WTC11 (cell line): ENCODE results near the gene GTF3C1. TPM values are rescaled to one million over a fixed set of nuclear protein-coding genes. Genes with fewer than 3 reads are reported as not detected.

Source experiments
- ATAC-seq: fragments of 200-7000 bp; cut with Tn5 transposase; 2 replicates; pipeline ENCODE4 v1.10.0; 2021; ENCODE audit warnings: mild to moderate bottlenecking, moderate library complexity
- CTCF ChIA-PET: fragments of 300-600 bp; sonication (Branson Sonifier 250); formaldehyde crosslinking; loops from one replicate; lab custom pipeline; 2021; ENCODE audit warnings: antibody characterized with exemption; lab: Charles Lee
- POLR2A ChIA-PET: fragments of 350-600 bp; sonication (Branson Sonifier 250); formaldehyde crosslinking; loops from one replicate; lab custom pipeline; 2021; ENCODE audit warnings: antibody characterized with exemption; lab: Charles Lee
- DNase-seq: peaks from one replicate; pipeline ENCODE4 v3.0.0; 2021; ENCODE audit warnings: low spot score
- H3K27ac Mint-ChIP-seq: 2 replicates; pipeline ENCODE4 v1.8.0; 2021; ENCODE audit warnings: mixed read lengths
- H3K27me3 Mint-ChIP-seq: 2 replicates; pipeline ENCODE4 v1.8.0; 2021; ENCODE audit warnings: low read depth, mild to moderate bottlenecking, moderate library complexity, mixed read lengths
- H3K36me3 Mint-ChIP-seq: 2 replicates; pipeline ENCODE4 v1.8.0; 2021; ENCODE audit warnings: mixed read lengths
- H3K4me1 Mint-ChIP-seq: 2 replicates; pipeline ENCODE4 v1.8.0; 2022; ENCODE audit warnings: mixed read lengths
- H3K4me3 Mint-ChIP-seq: 2 replicates; pipeline ENCODE4 v1.8.0; 2021; ENCODE audit warnings: mild to moderate bottlenecking, moderate library complexity, mixed read lengths
- H3K9me3 Mint-ChIP-seq: 2 replicates; pipeline ENCODE4 v1.8.0; 2021; ENCODE audit warnings: mixed read lengths
- AFF4 ChIP-seq: sonication (generic); formaldehyde crosslinking; IDR thresholded peaks from 2 replicates; pipeline ENCODE4 v1.8.1; 2023; ENCODE audit warnings: mild to moderate bottlenecking, missing genetic modification reagents, borderline replicate concordance
- ARID4B ChIP-seq: sonication (generic); formaldehyde crosslinking; IDR thresholded peaks from 2 replicates; pipeline ENCODE4 v1.8.0; 2023; ENCODE audit warnings: missing genetic modification reagents, mild to moderate bottlenecking, borderline replicate concordance
- ATF1 ChIP-seq: sonication (generic); formaldehyde crosslinking; IDR thresholded peaks from 2 replicates; pipeline ENCODE4 v1.8.1; 2023; ENCODE audit warnings: mild to moderate bottlenecking, moderate library complexity, missing genetic modification reagents
- CREM ChIP-seq: sonication (generic); formaldehyde crosslinking; IDR thresholded peaks from 2 replicates; pipeline ENCODE4 v1.8.1; 2022; ENCODE audit warnings: mild to moderate bottlenecking, missing genetic modification reagents, moderate library complexity
- E2F1 ChIP-seq: sonication (generic); formaldehyde crosslinking; IDR thresholded peaks from 2 replicates; pipeline ENCODE4 v1.8.0; 2022; ENCODE audit warnings: mild to moderate bottlenecking, missing genetic modification reagents
- ELF4 ChIP-seq: sonication (generic); formaldehyde crosslinking; IDR thresholded peaks from 2 replicates; pipeline ENCODE4 v1.8.1; 2022; ENCODE audit warnings: low read depth, mild to moderate bottlenecking, moderate library complexity, missing genetic modification reagents
- GRHL2 ChIP-seq: fragments of 250-450 bp; sonication (Bioruptor Pico); IDR thresholded peaks from 2 replicates; pipeline ENCODE4 v1.8.0; 2022; ENCODE audit warnings: mild to moderate bottlenecking, moderate library complexity; ENCODE audit not compliant: insufficient replicate concordance, severe bottlenecking
- MYBL2 ChIP-seq: sonication (generic); formaldehyde crosslinking; IDR thresholded peaks from 2 replicates; pipeline ENCODE4 v1.8.1; 2023; ENCODE audit warnings: mild to moderate bottlenecking, moderate library complexity, missing genetic modification reagents
- NFATC4 ChIP-seq: fragments of 250-450 bp; sonication (Bioruptor Pico); IDR thresholded peaks from 2 replicates; pipeline ENCODE4 v1.9.0; 2021; ENCODE audit warnings: mild to moderate bottlenecking
- NFYB ChIP-seq: sonication (generic); formaldehyde crosslinking; conservative IDR thresholded peaks from 2 replicates; pipeline ENCODE4 v1.8.0; 2022; ENCODE audit warnings: low read depth, missing genetic modification reagents
- SMAD4 ChIP-seq: sonication (generic); formaldehyde crosslinking; IDR thresholded peaks from 2 replicates; pipeline ENCODE4 v1.8.0; 2022; ENCODE audit warnings: mild to moderate bottlenecking, missing genetic modification reagents
- SOX15 ChIP-seq: fragments of 250-450 bp; sonication (Bioruptor Pico); IDR thresholded peaks from 2 replicates; pipeline ENCODE4 v1.9.0; 2021; ENCODE audit warnings: mild to moderate bottlenecking
- TCF7 ChIP-seq: sonication (generic); formaldehyde crosslinking; IDR thresholded peaks from 2 replicates; pipeline ENCODE4 v1.8.0; 2022; ENCODE audit warnings: mild to moderate bottlenecking, low read depth, missing genetic modification reagents, moderate library complexity
- ZBTB43 ChIP-seq: sonication (generic); formaldehyde crosslinking; IDR thresholded peaks from 2 replicates; pipeline ENCODE4 v1.8.1; 2023; ENCODE audit warnings: mild to moderate bottlenecking, missing genetic modification reagents
- ZNF425 ChIP-seq: fragments of 250-450 bp; sonication (Bioruptor Pico); conservative IDR thresholded peaks from 2 replicates; pipeline ENCODE4 v1.9.0; 2021; ENCODE audit warnings: mild to moderate bottlenecking
- total RNA-seq: library from RNA; stranded (reverse); gene quantifications from 3 replicates; pipeline ENCODE4 v1.2.3, GENCODE V29; 2021

The GTF3C1 gene
- total RNA-seq, 1 experiment from 2014 or later, result 146 TPM

GRCh38 chr16:27444470-27444869, 105.2 kb downstream of the GTF3C1 start:
- Mint-ChIP-seq H3K36me3 (peaks cover 12% of the 10 kb centered on the region), H3K4me3 (no peak overlapping the region), H3K27ac (no peak overlapping the region), H3K9me3 (peaks cover 15% of the 10 kb centered on the region), H3K27me3 (no peaks in the 10 kb centered on the region; the same call in 1 of the 2 replicates), H3K4me1 (peaks cover under 1% of the 10 kb centered on the region)
- ATAC-seq (no peak), DNase-seq (no peak)
- no peak for TF ChIP-seq GRHL2 (CRISPR knock-in tag)
- no peak for TF ChIP-seq CREM
- no peak for TF ChIP-seq NFATC4 (CRISPR knock-in tag)
- no peak for TF ChIP-seq ELF4
- TF ChIP-seq TCF7 (CRISPR knock-in tag), result no peak
- no peak for TF ChIP-seq ZBTB43
- TF ChIP-seq SMAD4, result no peak
- TF ChIP-seq MYBL2 (CRISPR knock-in tag), result no peak
- TF ChIP-seq ATF1 (CRISPR knock-in tag), result no peak
- no peak for TF ChIP-seq AFF4 (CRISPR knock-in tag)
- no peak for TF ChIP-seq E2F1
- no peak for TF ChIP-seq NFYB
- TF ChIP-seq ARID4B (CRISPR knock-in tag), result no peak
- TF ChIP-seq ZNF425, result no peak
- no peak for TF ChIP-seq SOX15 (CRISPR knock-in tag)
- CTCF ChIA-PET, result interaction anchor here (1.8 kb wide), 1 partner anchor 11 kb away, joined by 5 read pairs; no protein-coding TSS in a partner anchor
- POLR2A ChIA-PET, result no interaction called here
